ENCODE data around the gene LTBP1. TPM values are rescaled to one million over a fixed set of nuclear protein-coding genes. Genes with fewer than 3 reads are reported as not detected.

The LTBP1 gene
- total RNA-seq, 1 experiment from 2014 or later = 28.5 TPM

- no peak overlapping the region for H3K27ac ChIP-seq (ENCODE audit: insufficient read length, low read depth, low read length)
- no peak for TF ChIP-seq CTCF (conservative IDR thresholded peaks at IDR 0.05)
Observed at GRCh38 chr2:33354981-33355380, 408.2 kb downstream of the LTBP1 start.

More at GRCh38 chr2:33354981-33355380, 408.2 kb downstream of the LTBP1 start:
- Histone ChIP-seq H3K4ac (ENCODE audit: low read depth, low read length) (no peak overlapping the region), H3K79me1 (ENCODE audit: insufficient read depth, low read depth, low read length, poor library complexity, severe bottlenecking) (no peaks in the 10 kb centered on the region), H2BK20ac (ENCODE audit: low read depth, low read length, poor library complexity, severe bottlenecking) (no peak overlapping the region), H3T11ph (ENCODE audit: low read length) (no peak overlapping the region), H4K20me1 (ENCODE audit: control insufficient read depth, insufficient read depth, insufficient read length) (no peaks in the 10 kb centered on the region), H3K14ac (ENCODE audit: insufficient read depth, low read length) (no peak overlapping the region), H2BK15ac (ENCODE audit: low read depth, low read length) (no peak overlapping the region), H3K27me3 (ENCODE audit: insufficient read depth, low read length) (no peaks in the 10 kb centered on the region), H2BK12ac (ENCODE audit: insufficient read length, low read depth, low read length) (no peak overlapping the region), H4K5ac (ENCODE audit: insufficient read length, low read depth, low read length) (no peak overlapping the region), H3K56ac (ENCODE audit: insufficient read length, low read depth, low read length) (no peak overlapping the region), H2BK120ac (ENCODE audit: low read depth, low read length, poor library complexity, severe bottlenecking) (no peak overlapping the region), H3K9ac (ENCODE audit: extremely low read depth, insufficient read length, low read length) (no peak overlapping the region), H3K18ac (ENCODE audit: insufficient read length, low read depth, low read length) (no peak overlapping the region), H2BK5ac (ENCODE audit: insufficient read length, low read length) (no peak overlapping the region), H3K23me2 (ENCODE audit: insufficient read length, low read depth, low read length, poor library complexity, severe bottlenecking) (no peaks in the 10 kb centered on the region), H4K91ac (ENCODE audit: insufficient read length, low read depth, low read length) (no peak overlapping the region), H2AK5ac (ENCODE audit: insufficient read length, low read length) (no peak overlapping the region), H3K4me1 (ENCODE audit: insufficient read depth, low read length) (no peaks in the 10 kb centered on the region), H3K79me2 (ENCODE audit: insufficient read depth, low read length) (no peaks in the 10 kb centered on the region), H2AFZ (ENCODE audit: low read length) (no peak overlapping the region), H4K8ac (replicated peaks; ENCODE audit: insufficient read length, low read depth, low read length) (no peak overlapping the region), H3K23ac (ENCODE audit: insufficient read length, low read depth, low read length) (no peak overlapping the region), H3K4me2 (ENCODE audit: insufficient read depth, insufficient read length, low read length) (no peak overlapping the region), H3K9me3 (ENCODE audit: control insufficient read depth, low read depth, low read length) (peaks cover 10% of the 10 kb centered on the region)
- Mint-ChIP-seq H3K4me1 (peaks cover 0 to 2% of the 10 kb centered on the region in 2 experiments; a peak in 2 of 4 replicates), H3K36me3 (ENCODE audit: insufficient read depth in 1 of 3, low read depth in 3 of 3) (peaks cover 13 to 18% (median 17%) of the 10 kb centered on the region in 3 experiments), H3K9me3 (peaks cover 10 to 12% of the 10 kb centered on the region in 2 experiments), H3K27me3 (ENCODE audit: low read depth) (no peaks in the 10 kb centered on the region), H3K27ac (no peak overlapping the region), H3K4me3 (no peak overlapping the region)
- DNase-seq = no peak
- no CpG with 5 or more reads among the region's 8 CpGs for WGBS (ENCODE audit: extremely low coverage, insufficient read length, low lambda C conversion rate)
